Sigmoid colon (tissue), 7 donors: ENCODE results near the gene RNASEH1. TPM values are rescaled to one million over a fixed set of nuclear protein-coding genes. Genes with fewer than 3 reads are reported as not detected.
"Not testable (repeated sequence)": the region's sequence is repeated elsewhere in the genome, so short reads cannot be mapped to it uniquely, and the experiment has no call there.

Experiments used
- DNase-seq: peaks from one replicate; pipeline ENCODE4 v3.0.0-alpha.2; 2019
- H3K27ac ChIP-seq, 4 donors: fragments of 200-600 bp; sonication (generic); one replicate each; pipeline ENCODE4 v1.5.1; 2016 to 2019; ENCODE audit warnings: mild to moderate bottlenecking in 1 of 4
- H3K27me3 ChIP-seq, 3 donors: fragments of 200-600 bp; sonication (generic); one replicate each; pipeline ENCODE4 v1.5.1; 2019; ENCODE audit warnings: mild to moderate bottlenecking in 1 of 3
- H3K36me3 ChIP-seq, 4 donors: fragments of 200-600 bp; sonication (generic); one replicate each; pipeline ENCODE4 v1.5.1; 2016 to 2019
- H3K4me1 ChIP-seq, 4 donors: fragments of 200-600 bp; sonication (generic); one replicate each; pipeline ENCODE4 v1.5.1; 2017 to 2019
- H3K4me3 ChIP-seq, 4 donors: fragments of 200-600 bp; sonication (generic); one replicate each; pipeline ENCODE4 v1.5.1; 2017 to 2019; ENCODE audit warnings: mild to moderate bottlenecking in 2 of 4, moderate library complexity in 1 of 4
- H3K9me3 ChIP-seq, 4 donors: fragments of 200-600 bp in 3 of 4; sonication (generic) in 3 of 4; one replicate each; pipeline versions ENCODE4 v1.5.1 to v1.6.1; 2013 to 2019
- CTCF ChIP-seq, 4 experiments: fragments of 450-650 bp in 3 of 4; fragments of 200-600 bp in 1 of 4; IDR thresholded peaks; one replicate each; pipeline ENCODE4 v1.5.1; 2016 to 2019; ENCODE audit warnings: antibody characterized with exemption in 4 of 4, mild to moderate bottlenecking in 3 of 4, moderate library complexity in 2 of 4
- EP300 ChIP-seq, 4 donors: sonication (generic); formaldehyde crosslinking; IDR thresholded peaks; one replicate each; pipeline ENCODE4 v1.6.1; 2017; ENCODE audit warnings: antibody characterized with exemption in 4 of 4
- POLR2A ChIP-seq, 2 donors: fragments of 450-650 bp; IDR thresholded peaks; one replicate each; pipeline ENCODE4 v1.6.1; 2016; ENCODE audit warnings: antibody characterized with exemption in 2 of 2, mild to moderate bottlenecking in 2 of 2, moderate library complexity in 2 of 2
- POLR2AphosphoS5 ChIP-seq, 4 donors: sonication (generic); formaldehyde crosslinking; IDR thresholded peaks; one replicate each; pipeline ENCODE4 v1.6.1; 2017; ENCODE audit warnings: antibody characterized with exemption in 4 of 4
- WGBS, 2 donors: extraction: QIAGEN DNeasy Blood & Tissue Kit; methylation state at CpG; one replicate each; pipeline ENCODE4 v1.1.7; 2013; 5-methylcytosine and 5-hydroxymethylcytosine counted together
- intact Hi-C: fragments of 100-400 bp; cut with DNase I; formaldehyde crosslinking; loops from one replicate; pipeline ENCODE4 v1.15.1; 2023
- polyA plus RNA-seq, 3 donors: library from polyadenylated mRNA; stranded (reverse); fragments of 200-250 nt; gene quantifications; one replicate each; pipeline ENCODE4 v1.2.3, GENCODE V29; 2013
- total RNA-seq, 4 donors: library from RNA; depleted of rRNA; stranded (reverse); fragments of >200 nt; gene quantifications; one replicate each; pipeline ENCODE4 v1.1.0, GENCODE V29; 2016
- donor health status: healthy with polysubstance abuse.
- donor health status: Bipolar disorder and iron deficiency.
- donor health status: healthy.

RNASEH1 gene
- total and polyA plus RNA-seq, 7 donors = 10.4 to 28.4 (median 20.5) TPM

DNA sequence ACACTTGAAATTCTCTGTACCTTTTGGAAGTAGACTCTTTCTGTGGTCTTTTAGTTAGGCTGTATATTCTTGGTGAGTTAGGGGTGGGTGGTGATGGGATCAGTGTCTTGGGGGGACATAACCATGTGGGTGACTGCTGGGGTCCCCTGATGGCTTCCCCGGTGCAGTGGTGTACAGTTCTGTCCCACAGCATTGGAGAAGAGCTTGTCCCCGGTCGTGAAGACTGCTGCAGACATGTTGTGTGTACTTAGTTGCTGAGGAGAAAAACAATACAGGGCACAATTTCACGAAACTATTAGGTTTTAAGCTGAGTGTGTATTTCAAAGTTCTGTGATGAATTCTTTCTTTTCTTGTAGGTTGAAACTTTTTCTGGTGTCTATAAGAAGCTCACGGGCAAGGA, 22.3 kb upstream of the RNASEH1 start:
- intact Hi-C loops = no loop called here
- peaks cover 0 to 46% (median 41%) of the 10 kb centered on the region in 4 donors for H3K4me1 ChIP-seq
- H3K36me3 ChIP-seq = peaks cover 23 to 81% (median 35%) of the 10 kb centered on the region in 4 donors

DNA sequence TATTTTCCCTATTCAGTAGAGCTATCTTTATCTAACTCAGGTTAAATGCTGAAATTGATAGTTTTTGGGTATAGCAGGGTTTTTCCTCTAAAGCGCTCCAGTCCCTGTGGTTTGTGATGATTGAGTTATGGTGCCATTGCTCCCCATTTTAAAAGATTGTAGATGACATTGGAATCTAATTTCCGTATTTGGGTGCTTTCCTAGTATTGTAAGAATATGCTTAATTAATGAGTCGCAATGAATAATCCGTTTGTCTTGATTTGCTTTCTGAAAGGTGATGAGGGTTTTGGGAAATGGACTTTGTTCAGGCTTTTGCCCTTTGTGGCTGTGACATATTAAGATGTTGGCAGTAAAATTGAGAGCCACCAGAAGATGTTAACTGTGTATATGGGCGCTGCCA, 20.9 kb upstream of the RNASEH1 start:
- no peak overlapping the region for H3K4me3 ChIP-seq
- no peaks in the 10 kb centered on the region for H3K9me3 ChIP-seq

More for the DNA sequence above, 22.3 kb upstream of the RNASEH1 start:
- no peaks in the 10 kb centered on the region for H3K27me3 ChIP-seq
- no peak overlapping the region for H3K4me3 ChIP-seq
- no peak for DNase-seq
- H3K27ac ChIP-seq = no peak overlapping the region
- H3K9me3 ChIP-seq = no peaks in the 10 kb centered on the region
- TF ChIP-seq POLR2AphosphoS5 (IDR thresholded peaks at IDR 0.05) (no peak), CTCF (IDR thresholded peaks at IDR 0.05) (no peak), EP300 (IDR thresholded peaks at IDR 0.05) (no peak), POLR2A (IDR thresholded peaks at IDR 0.05) (no peak)
- 79 to 89% methylated on average over 5 of the region's 5 CpGs for WGBS, 2 donors

DNA sequence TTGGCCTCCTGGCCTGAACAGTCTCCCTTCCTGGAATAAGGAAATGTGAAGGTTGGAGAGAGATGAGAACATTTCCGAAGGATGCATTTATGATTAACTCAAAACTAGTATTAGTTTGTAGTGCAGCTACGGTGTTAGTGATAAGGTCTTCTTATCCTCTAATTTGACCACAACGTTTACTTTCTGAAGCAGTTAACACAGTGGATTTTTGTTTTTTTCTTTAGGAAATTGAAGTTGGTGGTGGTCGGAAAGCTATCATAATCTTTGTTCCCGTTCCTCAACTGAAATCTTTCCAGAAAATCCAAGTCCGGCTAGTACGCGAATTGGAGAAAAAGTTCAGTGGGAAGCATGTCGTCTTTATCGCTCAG, 18.1 kb upstream of the RNASEH1 start:
- intact Hi-C loops, H3K9me3 ChIP-seq, H3K27me3 ChIP-seq, DNase-seq: not testable (repeated sequence)
- Histone ChIP-seq H3K36me3 (peaks cover 17 to 51% (median 26%) of the 10 kb centered on the region in 4 donors), H3K27ac (peak overlapping the region; percentile 87 to 95 (median 90)), H3K4me3 (peak overlapping the region; percentile 84 to 91 (median 86)), H3K4me1 (peaks cover 0 to 44% (median 38%) of the 10 kb centered on the region in 4 donors)
- WGBS, 2 donors = 63 to 70% methylated on average over 10 of the region's 10 CpGs

More for the DNA sequence above, 20.9 kb upstream of the RNASEH1 start:
- intact Hi-C loops = no loop called here
- H3K36me3 ChIP-seq = peaks cover 23 to 78% (median 35%) of the 10 kb centered on the region in 4 donors
- TF ChIP-seq CTCF (IDR thresholded peaks at IDR 0.05) = no peak
- no peak for TF ChIP-seq POLR2AphosphoS5 (IDR thresholded peaks at IDR 0.05)
- no peak for DNase-seq
- 78 to 87% methylated on average over 5 of the region's 5 CpGs for whole genome bisulfite sequencing, 2 donors
- H3K4me1 ChIP-seq = peaks cover 0 to 44% (median 38%) of the 10 kb centered on the region in 4 donors
- peak overlapping the region in 1 of 4 donors; percentile 35 for H3K27ac ChIP-seq
- H3K27me3 ChIP-seq = no peaks in the 10 kb centered on the region

DNA sequence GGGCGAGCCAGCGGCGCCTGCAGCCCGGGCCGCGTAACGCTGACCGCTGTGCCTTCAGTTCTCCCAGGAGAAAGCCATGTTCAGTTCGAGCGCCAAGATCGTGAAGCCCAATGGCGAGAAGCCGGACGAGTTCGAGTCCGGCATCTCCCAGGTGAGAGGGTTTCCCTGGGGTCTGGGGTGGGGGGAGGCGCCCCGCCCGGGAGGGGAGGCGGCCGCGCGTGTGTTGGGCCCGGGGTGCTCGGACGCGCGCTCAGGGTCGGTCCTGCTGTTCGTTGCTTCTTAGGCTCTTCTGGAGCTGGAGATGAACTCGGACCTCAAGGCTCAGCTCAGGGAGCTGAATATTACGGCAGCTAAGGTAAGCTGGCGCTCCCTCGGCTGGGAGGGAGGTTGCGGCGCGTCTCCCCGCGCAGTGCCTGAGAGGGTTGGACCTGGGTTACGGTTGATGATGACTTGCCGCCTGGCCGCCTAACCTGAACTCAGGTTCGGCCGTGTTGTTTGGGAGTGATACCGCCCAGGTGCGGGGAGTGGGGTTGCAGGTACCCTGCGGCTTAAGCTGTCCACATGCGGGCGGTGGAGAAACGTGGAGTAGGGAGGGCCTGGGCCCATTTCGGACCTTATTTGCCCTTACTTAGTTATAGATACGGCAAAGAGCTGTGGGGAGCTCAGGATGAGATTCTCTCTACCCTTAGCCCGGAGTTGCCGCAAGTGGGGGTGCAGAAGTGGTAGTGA, 17.6 kb upstream of the RNASEH1 start:
- 1% methylated on average over 54 of the region's 54 CpGs for WGBS, 2 donors
- Histone ChIP-seq H3K4me3 (peak overlapping the region; percentile 84 to 91 (median 86)), H3K36me3 (peaks cover 14 to 46% (median 24%) of the 10 kb centered on the region in 4 donors), H3K4me1 (peaks cover 0 to 44% (median 38%) of the 10 kb centered on the region in 4 donors), H3K27ac (peak overlapping the region; percentile 87 to 95 (median 90)), H3K27me3 (no peaks in the 10 kb centered on the region), H3K9me3 (no peaks in the 10 kb centered on the region)
- DNase-seq = no peak
- intact Hi-C loops = loop anchor here (1.0 to 2.0 kb wide), 3 partner anchors 17 to 196 kb away; partner anchors contain the start of genes ADI1, RNASEH1 and TRAPPC12
- TF ChIP-seq CTCF (IDR thresholded peaks at IDR 0.05) (no peak), POLR2AphosphoS5 (IDR thresholded peaks at IDR 0.05) (no peak), POLR2A (IDR thresholded peaks at IDR 0.05) (no peak), EP300 (IDR thresholded peaks at IDR 0.05) (no peak)

- no peaks in the 10 kb centered on the region for H3K9me3 ChIP-seq
- H3K4me1 ChIP-seq = peaks cover 0 to 42% (median 37%) of the 10 kb centered on the region in 4 donors
- no peak overlapping the region for H3K27ac ChIP-seq
- intact Hi-C loops = loop anchor here (2.0 kb wide), 1 partner anchor 55 kb away; the partner anchor contains the start of gene ADI1
- H3K36me3 ChIP-seq = peaks cover 9 to 30% (median 17%) of the 10 kb centered on the region in 4 donors
- no peak for TF ChIP-seq POLR2A (IDR thresholded peaks at IDR 0.05)
- TF ChIP-seq CTCF (IDR thresholded peaks at IDR 0.05) = no peak
- WGBS, 2 donors = 95 to 98% methylated on average over 11 of the region's 11 CpGs
- DNase-seq = no peak
- H3K4me3 ChIP-seq = no peak overlapping the region
- no peaks in the 10 kb centered on the region for H3K27me3 ChIP-seq
These were observed 16.0 kb upstream of the RNASEH1 start for GRCh38 chr2:3574155-3574554.
